Stomach (tissue), 9 donors: ENCODE measurements around the gene SLC6A5. TPM values are rescaled to one million over a fixed set of nuclear protein-coding genes. Genes with fewer than 3 reads are reported as not detected.

Experiments
- DNase-seq, 2 donors: peaks; one replicate each; pipeline versions ENCODE4 v3.0.0 to v3.0.0-alpha.2; 2013 to 2019
- H3K27ac ChIP-seq, 5 donors: fragments of 200-600 bp in 4 of 5; sonication (generic) in 4 of 5; one replicate each; pipeline ENCODE4 v1.5.1; 2013 to 2019; ENCODE audit warnings: mild to moderate bottlenecking in 1 of 5, moderate library complexity in 1 of 5
- H3K27me3 ChIP-seq, 3 donors: fragments of 200-600 bp; sonication (generic); one replicate each; pipeline ENCODE4 v1.5.1; 2017 to 2019; ENCODE audit warnings: mixed run types in 1 of 3
- H3K36me3 ChIP-seq, 4 donors: fragments of 200-600 bp; sonication (generic); 1 replicate in 3 of 4; 2 replicates in 1 of 4; pipeline ENCODE4 v1.5.1; 2016 to 2019
- H3K4me1 ChIP-seq, 4 donors: fragments of 200-600 bp; sonication (generic); one replicate each; pipeline ENCODE4 v1.5.1; 2016 to 2019
- H3K4me3 ChIP-seq, 4 donors: fragments of 200-600 bp; sonication (generic) in 3 of 4; one replicate each; pipeline ENCODE4 v1.5.1; 2016 to 2019; ENCODE audit warnings: mild to moderate bottlenecking in 1 of 4
- H3K9me3 ChIP-seq, 4 donors: fragments of 200-600 bp; sonication (generic); one replicate each; pipeline ENCODE4 v1.5.1; 2016 to 2019
- CTCF ChIP-seq, 7 experiments: fragments of 450-650 bp in 4 of 7; fragments of 200-600 bp in 3 of 7; sonication (generic) in 3 of 7; IDR thresholded peaks; one replicate each; pipeline ENCODE4 v1.5.1; 2016 to 2019; ENCODE audit warnings: antibody characterized with exemption in 7 of 7, control low read depth in 2 of 7, mild to moderate bottlenecking in 1 of 7
- EP300 ChIP-seq: sonication (generic); formaldehyde crosslinking; IDR thresholded peaks from one replicate; pipeline ENCODE4 v1.6.1; 2017; ENCODE audit warnings: antibody characterized with exemption
- POLR2A ChIP-seq, 4 donors: fragments of 450-650 bp; IDR thresholded peaks; one replicate each; pipeline ENCODE4 v1.6.1; 2016; ENCODE audit warnings: antibody characterized with exemption in 4 of 4, control low read depth in 2 of 4, mild to moderate bottlenecking in 1 of 4, moderate library complexity in 1 of 4
- POLR2AphosphoS5 ChIP-seq, 3 donors: sonication (generic); formaldehyde crosslinking; IDR thresholded peaks; one replicate each; pipeline ENCODE4 v1.6.1; 2016; ENCODE audit warnings: antibody characterized with exemption in 3 of 3
- WGBS, 5 donors: extraction: QIAGEN DNeasy Blood & Tissue Kit in 3 of 5; methylation state at CpG; one replicate each; pipeline versions ENCODE4 v1.1.5 to v1.1.7; 2013 to 2018; 5-methylcytosine and 5-hydroxymethylcytosine counted together
- intact Hi-C: fragments of 100-400 bp; cut with DNase I; formaldehyde crosslinking; loops from one replicate; pipeline ENCODE4 v1.15.1; 2023; ENCODE audit warnings: low total_unique reads
- polyA plus RNA-seq, 3 donors: library from polyadenylated mRNA; stranded (reverse); fragments of 200-250 nt; gene quantifications; one replicate each; pipeline ENCODE4 v1.2.3, GENCODE V29; 2013
- total RNA-seq, 5 donors: library from RNA; depleted of rRNA; stranded (reverse); fragments of >200 nt; gene quantifications; one replicate each; pipeline versions ENCODE4 v1.1.0 to v1.2.3, GENCODE V29; 2014 to 2016
- donor health status: healthy with polysubstance abuse.
- donor health status: Bipolar disorder and iron deficiency.
- donor health status: healthy.

The SLC6A5 gene
- total and polyA plus RNA-seq, 8 donors, result not detected

- TF ChIP-seq EP300 (no peak), CTCF (IDR thresholded peaks at IDR 0.05) (no peak), POLR2A (IDR thresholded peaks at IDR 0.05) (no peak), POLR2AphosphoS5 (IDR thresholded peaks at IDR 0.05) (no peak)
- H3K4me1 ChIP-seq, result peaks cover 0 to 21% (median 8%) of the 10 kb centered on the region in 4 donors
- H3K9me3 ChIP-seq, result peaks cover 0 to 5% (median 0%) of the 10 kb centered on the region in 4 donors
- H3K27me3 ChIP-seq, result peaks cover 23 to 100% (median 84%) of the 10 kb centered on the region in 3 donors
- H3K36me3 ChIP-seq, result no peaks in the 10 kb centered on the region
- no peak for DNase-seq
- 6 to 35% (median 9%) methylated on average over 23 to 25 of the region's 25 CpGs for WGBS, 5 donors
- intact Hi-C loops, result loop anchor here (10.0 kb wide), 1 partner anchor 220 kb away; the partner anchor contains the start of gene PRMT3
- no peak overlapping the region for H3K4me3 ChIP-seq
- H3K27ac ChIP-seq, result no peak overlapping the region
Measured at GRCh38 chr11:20604295-20604803, 4.9 kb downstream of the SLC6A5 start.

GRCh38 chr11:20604864-20605601 lies 5.6 kb downstream of the SLC6A5 start:
- Histone ChIP-seq H3K4me1 (peaks cover 0 to 24% (median 11%) of the 10 kb centered on the region in 4 donors), H3K27ac (no peak overlapping the region), H3K27me3 (peaks cover 19 to 100% (median 83%) of the 10 kb centered on the region in 3 donors), H3K9me3 (no peaks in the 10 kb centered on the region), H3K36me3 (no peaks in the 10 kb centered on the region), H3K4me3 (no peak overlapping the region)
- intact Hi-C loops, result loop anchor here (10.0 kb wide), 1 partner anchor 220 kb away; the partner anchor contains the start of gene PRMT3
- WGBS, 5 donors, result 7 to 27% (median 13%) methylated on average over 27 of the region's 27 CpGs
- no peak for DNase-seq
- TF ChIP-seq CTCF (IDR thresholded peaks at IDR 0.05), result no peak
- no peak for TF ChIP-seq POLR2A (IDR thresholded peaks at IDR 0.05)
- no peak for TF ChIP-seq POLR2AphosphoS5 (IDR thresholded peaks at IDR 0.05)
- no peak for TF ChIP-seq EP300

GRCh38 chr11:20605602-20606091 lies 6.2 kb downstream of the SLC6A5 start:
- no peaks in the 10 kb centered on the region for H3K36me3 ChIP-seq
- peaks cover 0 to 29% (median 15%) of the 10 kb centered on the region in 4 donors for H3K4me1 ChIP-seq
- no peak for DNase-seq
- peaks cover 19 to 98% (median 79%) of the 10 kb centered on the region in 3 donors for H3K27me3 ChIP-seq
- H3K9me3 ChIP-seq, result no peaks in the 10 kb centered on the region
- intact Hi-C loops, result loop anchor here (10.0 kb wide), 1 partner anchor 221 kb away; the partner anchor contains the start of gene PRMT3
- TF ChIP-seq EP300 (no peak), POLR2A (IDR thresholded peaks at IDR 0.05) (no peak), POLR2AphosphoS5 (IDR thresholded peaks at IDR 0.05) (no peak)
- H3K27ac ChIP-seq, result no peak overlapping the region
- H3K4me3 ChIP-seq, result peak overlapping the region in 1 of 4 donors; percentile 4
- WGBS, 5 donors, result 6 to 17% (median 12%) methylated on average over 23 to 26 of the region's 26 CpGs

GRCh38 chr11:20608934-20609333 lies 9.5 kb downstream of the SLC6A5 start:
- H3K36me3 ChIP-seq, result no peaks in the 10 kb centered on the region
- no peak overlapping the region for H3K4me3 ChIP-seq
- no peak for DNase-seq
- peaks cover 0 to 20% (median 12%) of the 10 kb centered on the region in 4 donors for H3K4me1 ChIP-seq
- H3K27me3 ChIP-seq, result peaks cover 7 to 90% (median 62%) of the 10 kb centered on the region in 3 donors
- no peak for TF ChIP-seq EP300
- TF ChIP-seq POLR2A (IDR thresholded peaks at IDR 0.05), result no peak
- no peak for TF ChIP-seq CTCF (IDR thresholded peaks at IDR 0.05)
- TF ChIP-seq POLR2AphosphoS5 (IDR thresholded peaks at IDR 0.05), result no peak
- 66 to 74% (median 72%) methylated on average over 3 of the region's 3 CpGs for WGBS, 5 donors
- no peak overlapping the region for H3K27ac ChIP-seq
- intact Hi-C loops, result loop anchor here (10.0 kb wide), 1 partner anchor 224 kb away; the partner anchor contains the start of gene PRMT3
- no peaks in the 10 kb centered on the region for H3K9me3 ChIP-seq
